H9 (cell line): ENCODE measurements around the gene PEX16. TPM values are rescaled to one million over a fixed set of nuclear protein-coding genes. Genes with fewer than 3 reads are reported as not detected.

Source experiments
- DNase-seq: peaks from one replicate; pipeline ENCODE4 v3.0.0-alpha.2; 2017
- H2AFZ ChIP-seq: one replicate; pipeline ENCODE4 v1.6.1; 2013; ENCODE audit warnings: mild to moderate bottlenecking, low read length, control low read depth, moderate library complexity
- H2AK5ac ChIP-seq: 2 replicates; pipeline ENCODE4 v1.6.1; 2013; ENCODE audit warnings: low read length, control low read depth, mixed read lengths; ENCODE audit not compliant: insufficient read length
- H2BK120ac ChIP-seq: one replicate; pipeline ENCODE4 v1.6.1; 2013; ENCODE audit warnings: low read depth, mild to moderate bottlenecking, low read length, control low read depth, inconsistent platforms; ENCODE audit not compliant: poor library complexity, severe bottlenecking
- H2BK12ac ChIP-seq: 2 replicates; pipeline ENCODE4 v1.6.1; 2013; ENCODE audit warnings: low read length, control low read depth, mixed read lengths, low read depth; ENCODE audit not compliant: insufficient read length
- H2BK15ac ChIP-seq: 2 replicates; pipeline ENCODE4 v1.6.1; 2013; ENCODE audit warnings: low read depth, low read length, control low read depth
- H2BK20ac ChIP-seq: one replicate; pipeline ENCODE4 v1.6.1; 2013; ENCODE audit warnings: low read depth, mild to moderate bottlenecking, low read length, control low read depth, inconsistent platforms; ENCODE audit not compliant: poor library complexity, severe bottlenecking
- H2BK5ac ChIP-seq: 2 replicates; pipeline ENCODE4 v1.6.1; 2013; ENCODE audit warnings: low read length, control low read depth, mixed read lengths; ENCODE audit not compliant: insufficient read length
- H3K14ac ChIP-seq: 2 replicates; pipeline ENCODE4 v1.6.1; 2013; ENCODE audit warnings: low read length, control low read depth; ENCODE audit not compliant: insufficient read depth
- H3K18ac ChIP-seq: 2 replicates; pipeline ENCODE4 v1.6.1; 2013; ENCODE audit warnings: low read depth, mild to moderate bottlenecking, mixed read lengths, low read length, control low read depth; ENCODE audit not compliant: insufficient read length
- H3K23ac ChIP-seq: 2 replicates; pipeline ENCODE4 v1.6.1; 2013; ENCODE audit warnings: low read length, control low read depth, mixed read lengths, low read depth; ENCODE audit not compliant: insufficient read length
- H3K23me2 ChIP-seq: 2 replicates; pipeline ENCODE4 v1.6.1; 2013; ENCODE audit warnings: low read depth, mild to moderate bottlenecking, mixed read lengths, low read length, control low read depth; ENCODE audit not compliant: insufficient read length, poor library complexity, severe bottlenecking
- H3K27ac ChIP-seq: 2 replicates; pipeline ENCODE4 v1.5.1; 2013; ENCODE audit warnings: low read length, control low read depth, mixed read lengths, low read depth; ENCODE audit not compliant: insufficient read length
- H3K27me3 ChIP-seq: 2 replicates; pipeline ENCODE4 v1.6.1; 2013; ENCODE audit warnings: low read length, control low read depth, inconsistent platforms; ENCODE audit not compliant: insufficient read depth
- H3K4ac ChIP-seq: 2 replicates; pipeline ENCODE4 v1.6.1; 2013; ENCODE audit warnings: low read depth, mild to moderate bottlenecking, control low read depth, inconsistent platforms, low read length, moderate library complexity
- H3K4me1 ChIP-seq: 2 replicates; pipeline ENCODE4 v1.6.1; 2013; ENCODE audit warnings: low read length, control low read depth, inconsistent platforms; ENCODE audit not compliant: insufficient read depth
- H3K4me2 ChIP-seq: 2 replicates; pipeline ENCODE4 v1.6.1; 2013; ENCODE audit warnings: low read length, control low read depth, mixed read lengths; ENCODE audit not compliant: insufficient read length, insufficient read depth
- H3K56ac ChIP-seq: 2 replicates; pipeline ENCODE4 v1.6.1; 2013; ENCODE audit warnings: low read depth, mild to moderate bottlenecking, mixed read lengths, low read length, control low read depth; ENCODE audit not compliant: insufficient read length
- H3K79me1 ChIP-seq: 2 replicates; pipeline ENCODE4 v1.6.1; 2013; ENCODE audit warnings: low read depth, mild to moderate bottlenecking, moderate library complexity, low read length, control low read depth, inconsistent platforms; ENCODE audit not compliant: insufficient read depth, poor library complexity, severe bottlenecking
- H3K79me2 ChIP-seq: 2 replicates; pipeline ENCODE4 v1.6.1; 2013; ENCODE audit warnings: low read length, control low read depth, inconsistent platforms; ENCODE audit not compliant: insufficient read depth
- H3K9ac ChIP-seq: 2 replicates; pipeline ENCODE4 v1.6.1; 2013; ENCODE audit warnings: low read length, control low read depth, mixed read lengths; ENCODE audit not compliant: insufficient read length; ENCODE audit errors: extremely low read depth
- H3K9me3 ChIP-seq: one replicate; pipeline ENCODE4 v1.6.1; 2013; ENCODE audit warnings: low read depth, low read length, inconsistent platforms; ENCODE audit not compliant: control insufficient read depth
- H3T11ph ChIP-seq: one replicate; pipeline ENCODE4 v1.6.1; 2013; ENCODE audit warnings: mild to moderate bottlenecking, low read length, control low read depth, inconsistent platforms
- H4K20me1 ChIP-seq: one replicate; pipeline ENCODE4 v1.6.1; 2013; ENCODE audit not compliant: control insufficient read depth, insufficient read length, insufficient read depth
- H4K5ac ChIP-seq: 2 replicates; pipeline ENCODE4 v1.6.1; 2013; ENCODE audit warnings: low read depth, mild to moderate bottlenecking, mixed read lengths, low read length, control low read depth; ENCODE audit not compliant: insufficient read length
- H4K8ac ChIP-seq: replicated peaks from 2 replicates; pipeline ENCODE4 v1.6.1; 2013; ENCODE audit warnings: low read length, control low read depth, mixed read lengths, low read depth; ENCODE audit not compliant: insufficient read length
- H4K91ac ChIP-seq: 2 replicates; pipeline ENCODE4 v1.6.1; 2013; ENCODE audit warnings: low read depth, mild to moderate bottlenecking, moderate library complexity, mixed read lengths, low read length, control low read depth; ENCODE audit not compliant: insufficient read length
- H3K27ac Mint-ChIP-seq, 3 experiments: 2 replicates in 2 of 3; 3 replicates in 1 of 3; pipeline ENCODE4 v1.8.0; 2020 to 2021; ENCODE audit warnings: mixed read lengths in 3 of 3, mild to moderate bottlenecking in 1 of 3, moderate library complexity in 1 of 3
- H3K27me3 Mint-ChIP-seq: 2 replicates; pipeline ENCODE4 v1.8.0; 2021; ENCODE audit warnings: low read depth, mild to moderate bottlenecking, moderate library complexity, mixed read lengths
- H3K36me3 Mint-ChIP-seq, 3 experiments: 2 replicates in 2 of 3; 3 replicates in 1 of 3; pipeline ENCODE4 v1.8.0; 2020 to 2021; ENCODE audit warnings: low read depth in 3 of 3, mixed read lengths in 3 of 3; ENCODE audit not compliant: insufficient read depth in 1 of 3
- H3K4me1 Mint-ChIP-seq, 2 experiments: 2 replicates each; pipeline ENCODE4 v1.8.0; 2020; ENCODE audit warnings: mixed read lengths in 2 of 2
- H3K4me3 Mint-ChIP-seq, 2 experiments: 2 replicates in 1 of 2; 3 replicates in 1 of 2; pipeline ENCODE4 v1.8.0; 2020 to 2021; ENCODE audit warnings: mild to moderate bottlenecking in 2 of 2, mixed read lengths in 2 of 2, moderate library complexity in 1 of 2
- H3K9me3 Mint-ChIP-seq, 2 experiments: 2 replicates in 1 of 2; 3 replicates in 1 of 2; pipeline ENCODE4 v1.8.0; 2020; ENCODE audit warnings: mild to moderate bottlenecking in 2 of 2, mixed read lengths in 2 of 2, moderate library complexity in 1 of 2
- CTCF ChIP-seq: fragments of 200-600 bp; sonication (generic); conservative IDR thresholded peaks from 3 replicates; pipeline ENCODE4 v1.8.0; 2021; ENCODE audit warnings: antibody characterized with exemption, mild to moderate bottlenecking
- WGBS: extraction: QIAGEN DNeasy Blood & Tissue Kit; methylation state at CpG from one replicate; pipeline ENCODE4 v1.1.7; 2013; ENCODE audit warnings: missing lambda C conversion rate, low lambda C conversion rate, mixed read lengths; ENCODE audit not compliant: insufficient read length; ENCODE audit errors: extremely low coverage; 5-methylcytosine and 5-hydroxymethylcytosine counted together
- total RNA-seq: library from RNA; stranded (reverse); gene quantifications from 2 replicates; pipeline ENCODE4 v1.2.1, GENCODE V29; 2021

PEX16 gene
- total RNA-seq, 1 experiment from 2014 or later = 30.8 TPM

- Histone ChIP-seq H2BK120ac (no peak overlapping the region), H3K79me2 (no peaks in the 10 kb centered on the region; the same call in 1 of the 2 replicates), H3K14ac (no peak overlapping the region), H4K8ac (no peak overlapping the region), H2AFZ (no peak overlapping the region), H2BK15ac (no peak overlapping the region), H3K79me1 (no peaks in the 10 kb centered on the region), H4K91ac (no peak overlapping the region), H3K18ac (no peak overlapping the region), H3K23ac (no peak overlapping the region), H3K27me3 (no peaks in the 10 kb centered on the region; the same call in 1 of the 2 replicates), H3K27ac (no peak overlapping the region), H3K4me1 (no peaks in the 10 kb centered on the region), H3K4ac (no peak overlapping the region), H4K20me1 (no peaks in the 10 kb centered on the region), H3K9ac (no peak overlapping the region), H3K56ac (no peak overlapping the region), H3K4me2 (no peak overlapping the region), H3K9me3 (no peaks in the 10 kb centered on the region), H3T11ph (no peak overlapping the region), H2BK5ac (no peak overlapping the region), H2BK20ac (no peak overlapping the region), H2AK5ac (no peak overlapping the region), H3K23me2 (peaks cover 5% of the 10 kb centered on the region), H4K5ac (no peak overlapping the region), H2BK12ac (no peak overlapping the region)
- no peak overlapping the region; a peak in 1 of 7 replicates for H3K27ac Mint-ChIP-seq
- H3K4me3 Mint-ChIP-seq = no peak overlapping the region; a peak in 1 of 5 replicates
- no peak for DNase-seq
- peaks cover 2% of the 10 kb centered on the region; the same call in 1 of the 2 replicates for H3K27me3 Mint-ChIP-seq
- H3K9me3 Mint-ChIP-seq = no peaks in the 10 kb centered on the region; a peak in 1 of 5 replicates
- WGBS = no CpG with 5 or more reads among the region's 3 CpGs
- peaks cover 19 to 25% of the 10 kb centered on the region in 2 experiments for H3K4me1 Mint-ChIP-seq
- H3K36me3 Mint-ChIP-seq = peaks cover 22 to 56% (median 52%) of the 10 kb centered on the region in 3 experiments
- TF ChIP-seq CTCF = no peak
These were observed 7.9 kb upstream of the PEX16 start for GRCh38 chr11:45925550-45925949.
